ENCODE results near the gene PCGF6.

GRCh38 chr10:103310197-103310596 is 40.7 kb downstream of the PCGF6 start:
- TF ChIP-seq EZH2 (IDR thresholded peaks at IDR 0.05; ENCODE audit: insufficient read depth, poor library complexity, severe bottlenecking) = no peak
- no peak for TF ChIP-seq EZH2phosphoT487 (IDR thresholded peaks at IDR 0.05; ENCODE audit: insufficient read depth, low read depth)
